Mammary epithelial cell (primary cell): ENCODE data around the gene SEMA4C.

ENCODE experiments used
- CTCF ChIP-seq, 2 donors: IDR thresholded peaks in 1 of 2; conservative IDR thresholded peaks in 1 of 2; 2 replicates each; pipeline ENCODE4 v1.5.1; 2011 to 2012; ENCODE audit warnings: inconsistent platforms in 2 of 2, low read length in 2 of 2, mild to moderate bottlenecking in 2 of 2, control low read depth in 1 of 2, low read depth in 1 of 2; ENCODE audit not compliant: insufficient read depth in 1 of 2; ENCODE audit errors: extremely low read depth in 1 of 2
- EZH2 ChIP-seq: IDR thresholded peaks from 2 replicates; pipeline ENCODE4 v1.6.1; 2012; ENCODE audit warnings: low read length, inconsistent platforms, borderline replicate concordance

- no peak for TF ChIP-seq CTCF (conservative IDR thresholded peaks at IDR 0.05 in 1 of 2, IDR thresholded peaks at IDR 0.05 in 1 of 2; ENCODE audit: extremely low read depth in 1 of 2, insufficient read depth in 1 of 2, low read depth in 1 of 2, low read length in 2 of 2)
- TF ChIP-seq EZH2: no peak
Measured at GRCh38 chr2:96823198-96823597, 46.7 kb downstream of the SEMA4C start.
